ENCODE results near the gene MRPL49. TPM values are rescaled to one million over a fixed set of nuclear protein-coding genes. Genes with fewer than 3 reads are reported as not detected.

Gene MRPL49
- 10 to 100 TPM; 82.8 to 87.7 TPM for total RNA-seq
- polyA plus RNA-seq (ENCODE audit: insufficient read depth, low read depth, low replicate concordance) = 53.9 TPM
- long read RNA-seq, donor 1, transcript MRPL49-201 (4 exons, 2,019 nt) = major isoform, 19 of 49 reads
- long read RNA-seq, donor 1, partial matches to known transcripts = 17 of 49 reads
- long read RNA-seq, donor 1, other reads (novel, unspliced or antisense) = 11 of 49 reads
- long read RNA-seq, donor 2, transcript MRPL49-201 (4 exons, 2,019 nt) = major isoform, 26 of 49 reads
- long read RNA-seq, donor 2, partial matches to known transcripts = 19 of 49 reads
- long read RNA-seq, donor 2, other reads (novel, unspliced or antisense) = 0 of 49 reads

DNA sequence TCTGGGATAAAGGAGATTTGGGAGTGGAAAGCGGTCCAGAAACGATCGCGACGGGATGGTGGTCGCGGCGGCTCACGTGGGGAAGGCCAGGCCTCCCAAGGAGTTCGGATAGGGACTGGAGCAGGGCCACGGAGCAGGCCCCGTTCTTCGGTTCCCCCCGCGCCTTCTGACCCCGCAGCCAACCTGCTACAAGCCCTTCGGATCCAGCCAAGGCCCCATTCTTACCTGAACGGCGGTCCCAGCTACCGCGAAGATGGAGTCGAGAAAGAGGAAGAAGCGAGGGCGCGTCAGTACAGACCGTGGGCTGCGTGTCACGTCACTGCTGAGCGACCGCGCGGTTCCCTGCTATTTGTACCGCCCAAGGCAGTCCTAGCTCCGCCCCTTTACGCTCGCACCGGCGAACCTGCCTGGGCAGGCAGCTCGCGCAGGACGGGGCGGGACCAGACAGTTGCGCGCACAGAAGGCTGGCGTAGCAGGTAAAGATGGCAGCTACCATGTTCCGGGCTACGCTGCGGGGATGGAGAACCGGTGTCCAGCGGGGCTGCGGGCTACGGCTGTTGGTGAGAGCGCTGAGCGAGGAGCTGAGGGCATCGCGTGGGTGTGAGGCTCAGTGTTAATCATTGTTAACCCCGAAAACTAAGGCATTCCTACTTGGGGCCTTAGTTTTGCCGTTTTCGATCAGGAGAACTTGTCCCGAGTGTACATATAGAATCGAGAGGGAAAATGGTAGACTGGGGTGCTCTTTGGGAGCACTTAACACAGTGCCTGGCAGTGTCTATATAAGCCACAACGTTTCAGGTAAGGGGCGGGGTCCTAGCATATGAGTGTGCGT lies at the start of gene MRPL49, which contains the start of gene FAU:
Gene MRPL49 (plus strand): TSS at position 457 of the 832 bp plus-strand sequence. CDS start 26 bp downstream, at position 483.
Gene FAU (minus strand): TSS at position 270 of the 832 bp plus-strand sequence. CDS start 321 bp downstream, outside the sequence.
- intact Hi-C loops (cut with DNase I; ENCODE audit: low total_unique reads) = no loop called here
- H3K4me3 ChIP-seq = peak within 1 kb of the TSS; percentile 78 to 85
- no peaks in the 10 kb centered on the region for H3K27me3 ChIP-seq
- WGBS, 2 donors = 0 to 1% methylated on average over 37 to 64 of the region's 64 CpGs
- peak within 1 kb of the TSS; percentile 80 to 88 for H3K27ac ChIP-seq
- peaks cover 12% of the 10 kb centered on the region for H3K4me1 ChIP-seq
- TF ChIP-seq CTCF (IDR thresholded peaks at IDR 0.05) (no peak), POLR2A (IDR thresholded peaks at IDR 0.05) (peak; percentile 79)
- peak; percentile 100 for DNase-seq
- no peaks in the 10 kb centered on the region for H3K36me3 ChIP-seq (ENCODE audit: low read depth, missing control alignments)
- no peaks in the 10 kb centered on the region for H3K9me3 ChIP-seq

GRCh38 chr11:65072631-65072966 lies 49.5 kb upstream of the MRPL49 start:
- WGBS, 2 donors = 71 to 89% methylated on average over 1 of the region's 1 CpG
- DNase-seq = no peak
- intact Hi-C loops (cut with DNase I; ENCODE audit: low total_unique reads) = no loop called here
- no peak overlapping the region for H3K4me3 ChIP-seq
- H3K4me1 ChIP-seq = no peaks in the 10 kb centered on the region
- TF ChIP-seq POLR2A (IDR thresholded peaks at IDR 0.05) (no peak), CTCF (IDR thresholded peaks at IDR 0.05) (no peak)
- H3K9me3 ChIP-seq = no peaks in the 10 kb centered on the region
- H3K36me3 ChIP-seq (ENCODE audit: low read depth, missing control alignments) = no peaks in the 10 kb centered on the region
- H3K27me3 ChIP-seq = no peaks in the 10 kb centered on the region
- no peak overlapping the region for H3K27ac ChIP-seq

- no peak for DNase-seq
- 65 to 73% methylated on average over 4 of the region's 4 CpGs for WGBS, 2 donors
- Histone ChIP-seq H3K27me3 (no peaks in the 10 kb centered on the region), H3K36me3 (ENCODE audit: low read depth, missing control alignments) (no peaks in the 10 kb centered on the region), H3K4me1 (no peaks in the 10 kb centered on the region), H3K27ac (no peak overlapping the region), H3K9me3 (no peaks in the 10 kb centered on the region), H3K4me3 (no peak overlapping the region)
- no peak for TF ChIP-seq POLR2A (IDR thresholded peaks at IDR 0.05)
- TF ChIP-seq CTCF (IDR thresholded peaks at IDR 0.05) = no peak
- intact Hi-C loops (cut with DNase I; ENCODE audit: low total_unique reads) = no loop called here
Measured at GRCh38 chr11:65077451-65077850, 44.7 kb upstream of the MRPL49 start.

- no peaks in the 10 kb centered on the region for H3K4me1 ChIP-seq
- H3K27ac ChIP-seq = no peak overlapping the region
- no peak overlapping the region for H3K4me3 ChIP-seq
- H3K27me3 ChIP-seq = no peaks in the 10 kb centered on the region
- intact Hi-C loops (cut with DNase I; ENCODE audit: low total_unique reads) = no loop called here
- no peaks in the 10 kb centered on the region for H3K9me3 ChIP-seq
- no peaks in the 10 kb centered on the region for H3K36me3 ChIP-seq (ENCODE audit: low read depth, missing control alignments)
- DNase-seq = peak; percentile 37
- no peak for TF ChIP-seq POLR2A (IDR thresholded peaks at IDR 0.05)
- peak; percentile 23 to 55 (median 51) for TF ChIP-seq CTCF (IDR thresholded peaks at IDR 0.05)
- 56 to 77% methylated on average over 3 of the region's 3 CpGs for WGBS, 2 donors
Measured at GRCh38 chr11:65078151-65078550, 44.0 kb upstream of the MRPL49 start.

All from testis (tissue), 5 donors.